Transverse colon (tissue), 4 donors: ENCODE data around the gene PTPRB.
"Not testable (repeated sequence)": the region's sequence is repeated elsewhere in the genome, so short reads cannot be mapped to it uniquely, and the experiment has no call there.

ENCODE experiments used
- CTCF ChIP-seq, 5 experiments: fragments of 200-600 bp in 3 of 5; fragments of 450-650 bp in 2 of 5; sonication (generic) in 3 of 5; IDR thresholded peaks; 1 replicate in 2 of 5; 2 replicates in 3 of 5; pipeline ENCODE4 v1.5.1; 2016 to 2017; ENCODE audit warnings: antibody characterized with exemption in 5 of 5, inconsistent platforms in 3 of 5, mild to moderate bottlenecking in 2 of 5, moderate library complexity in 1 of 5
- POLR2AphosphoS5 ChIP-seq, 3 donors: sonication (generic); formaldehyde crosslinking; IDR thresholded peaks; one replicate each; pipeline ENCODE4 v1.6.1; 2016; ENCODE audit warnings: antibody characterized with exemption in 3 of 3

GRCh38 chr12:70490928-70491327, 146.3 kb downstream of the PTPRB start:
- TF ChIP-seq CTCF, POLR2AphosphoS5 (IDR thresholded peaks at IDR 0.05): not testable (repeated sequence)
